OCI-LY1 (cell line): ENCODE measurements around the gene TNRC6C.

ENCODE experiments used
- CTCF ChIP-seq: fragments of 200-600 bp; sonication (generic), shearing (Covaris generic); IDR thresholded peaks from 2 replicates; pipeline ENCODE4 v1.5.1; 2017; ENCODE audit warnings: mild to moderate bottlenecking, antibody characterized with exemption, low read length, moderate library complexity, mixed read lengths
- EZH2 ChIP-seq: fragments of 200-600 bp; sonication (generic), shearing (Covaris generic); IDR thresholded peaks from 2 replicates; pipeline ENCODE4 v1.8.0; 2017; ENCODE audit warnings: borderline replicate concordance, mixed run types, mild to moderate bottlenecking, antibody characterized with exemption, low read length, moderate library complexity, mixed read lengths

- TF ChIP-seq CTCF (no peak), EZH2 (no peak)
Measured at GRCh38 chr17:78125138-78125913, 166.8 kb downstream of the TNRC6C start.
